ENCODE data around the gene MT1M. TPM values are rescaled to one million over a fixed set of nuclear protein-coding genes. Genes with fewer than 3 reads are reported as not detected.

MT1M gene
- total and polyA plus RNA-seq, 10 of the 15 experiments (the other 5 are each of a cell fraction or from before 2014, with no cell fraction given), result not detected

GRCh38 chr16:56647641-56648431 is 15.4 kb downstream of the MT1M start:
- H3K4me1 ChIP-seq (ENCODE audit: control insufficient read depth, insufficient read depth, low read length), result no peaks in the 10 kb centered on the region
- peaks cover 10 to 25% of the 10 kb centered on the region in 2 experiments for H3K27me3 ChIP-seq (replicated peaks in 1 of 2; ENCODE audit: control insufficient read depth in 2 of 2, insufficient read depth in 2 of 2, low read length in 1 of 2)
- H3K4me3 ChIP-seq, result no peak overlapping the region
- no peaks in the 10 kb centered on the region for H4K20me1 ChIP-seq (ENCODE audit: control insufficient read depth, insufficient read depth)
- no peak overlapping the region for H3K4me2 ChIP-seq (ENCODE audit: control insufficient read depth, insufficient read depth)
- 37% methylated on average over 33 of the region's 33 CpGs for WGBS (ENCODE audit: insufficient coverage, insufficient replicate concordance, low lambda C conversion rate, missing lambda C conversion rate)
- no peaks in the 10 kb centered on the region for H3K79me2 ChIP-seq (ENCODE audit: control insufficient read depth, insufficient read depth, low read length)
- SMC1A ChIA-PET (ENCODE audit: uncharacterized antibody, unreplicated experiment), result no interaction called here
- in situ Hi-C loops (cut with MboI) (no loop called here), intact Hi-C loops (cut with micrococcal nuclease; ENCODE audit: unreplicated experiment) (no loop called here)
- H3K27ac ChIP-seq (ENCODE audit: control insufficient read depth, insufficient read depth), result no peak overlapping the region
- CTCF ChIA-PET, result interaction anchor here (1.6 kb wide), 1 partner anchor 54 kb away, joined by 4 read pairs; no protein-coding TSS in a partner anchor
- H3K9me3 ChIP-seq (replicated peaks; ENCODE audit: control insufficient read depth, insufficient read depth, low read length), result no peaks in the 10 kb centered on the region
- BruUV-seq (replicated peaks), result no TSS peak
- H3K9ac ChIP-seq (ENCODE audit: control insufficient read depth, insufficient read depth, low read length), result no peak overlapping the region
- H2AFZ ChIP-seq (ENCODE audit: control insufficient read depth, low read depth, low read length), result no peak overlapping the region
- POLR2A ChIA-PET, result no interaction called here
- DNase-seq (ENCODE audit: low read depth, low spot score) (no peak), FAIRE-seq (no peak), ATAC-seq (no peak)
- TF ChIP-seq REST (IDR thresholded peaks at IDR 0.05; ENCODE audit: low read depth, low read length) (no peak), BACH1 (IDR thresholded peaks at IDR 0.05; ENCODE audit: borderline replicate concordance) (no peak), CBX5 (IDR thresholded peaks at IDR 0.05; ENCODE audit: low read depth) (no peak), BCLAF1 (IDR thresholded peaks at IDR 0.05) (no peak), IRF3 (IDR thresholded peaks at IDR 0.05) (no peak)
- RAD21 ChIA-PET (ENCODE audit: unreplicated experiment), result interaction anchor here (1.0 kb wide), 1 partner anchor 54 kb away, joined by 4 read pairs; no protein-coding TSS in a partner anchor
- H3K36me3 ChIP-seq (ENCODE audit: control insufficient read depth in 2 of 2, insufficient read depth in 2 of 2, low read length in 1 of 2), result no peaks in the 10 kb centered on the region
